GM18858 (cell line): ENCODE results near the gene SCN10A.

Source experiments
- ATAC-seq: cut with Tn5 transposase; IDR thresholded peaks from one replicate; pipeline ENCODE4 v1.9.1; 2021; ENCODE audit not compliant: unreplicated experiment

Gene SCN10A

DNA sequence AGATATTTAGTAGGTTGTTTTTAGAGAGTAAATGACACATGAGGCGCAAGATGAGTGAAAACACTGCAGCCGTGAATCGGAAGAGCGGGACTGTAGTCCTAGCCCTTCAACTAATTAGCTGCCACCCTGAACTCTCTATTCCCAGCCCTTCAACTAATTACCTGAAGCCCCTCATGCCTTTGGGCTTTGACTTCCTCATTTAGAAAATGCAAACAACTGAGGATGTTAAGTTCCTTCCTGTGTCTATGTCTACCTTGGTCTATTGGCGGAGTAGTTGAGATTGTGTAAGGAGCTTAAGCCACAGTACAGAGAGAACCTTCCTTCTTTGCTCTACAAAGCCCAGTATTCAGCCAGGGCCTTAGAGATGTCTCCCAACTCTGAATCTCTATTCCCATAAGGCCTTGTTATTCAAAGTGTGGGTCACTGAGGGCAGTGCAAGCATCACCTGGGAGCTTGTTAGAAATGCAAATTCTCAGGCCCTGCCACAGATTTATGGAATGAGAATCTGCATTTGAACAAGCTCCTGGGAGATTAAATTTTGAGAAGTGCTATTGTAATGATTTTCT lies 94.7 kb downstream of the SCN10A start:
- ATAC-seq, result no peak

- no peak for ATAC-seq
These were observed 95.6 kb downstream of the SCN10A start for GRCh38 chr3:38720465-38720864.

DNA sequence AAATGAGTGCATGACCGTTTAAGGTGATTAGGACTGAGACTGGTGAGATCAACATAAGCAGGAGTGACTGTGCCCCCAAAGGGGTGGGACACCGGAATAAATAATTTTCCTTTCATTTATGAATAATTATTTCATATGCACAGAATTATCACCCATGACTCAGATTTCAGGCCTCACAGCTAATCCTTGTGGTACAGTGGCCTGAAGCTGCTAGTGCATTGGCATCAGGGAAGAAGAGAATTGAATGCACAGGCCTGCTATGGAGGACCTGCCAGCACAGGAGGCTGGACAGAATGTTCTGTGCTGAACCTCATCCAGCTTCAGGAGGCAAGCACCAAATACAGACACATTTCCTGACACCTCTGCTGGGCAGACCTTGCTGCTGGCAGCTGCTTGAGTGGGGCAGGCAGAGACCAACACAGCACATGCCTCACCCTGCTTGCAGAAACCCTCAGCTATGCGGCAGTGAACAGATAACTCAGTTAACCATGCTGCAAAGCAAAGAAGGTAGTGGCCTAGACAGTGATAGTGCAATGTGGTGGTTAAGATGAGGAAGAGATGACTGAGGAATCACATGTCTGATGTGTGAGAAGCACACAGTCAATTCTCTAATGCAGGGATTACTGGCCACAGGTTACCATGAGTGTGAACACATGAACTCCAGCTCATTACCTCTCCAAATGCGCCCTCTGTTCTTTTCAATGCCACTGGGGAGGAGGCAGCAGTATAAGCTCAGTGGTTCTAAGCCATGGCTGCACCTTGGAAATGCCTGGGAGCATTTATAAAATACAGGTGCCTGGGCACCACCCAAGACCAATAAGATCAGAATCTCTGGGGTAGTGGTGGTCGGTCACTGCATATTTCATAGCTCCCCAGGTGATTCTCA lies 98.4 kb downstream of the SCN10A start:
- ATAC-seq, result no peak

GRCh38 chr3:38713121-38713520 lies 102.9 kb downstream of the SCN10A start:
- ATAC-seq, result no peak

DNA sequence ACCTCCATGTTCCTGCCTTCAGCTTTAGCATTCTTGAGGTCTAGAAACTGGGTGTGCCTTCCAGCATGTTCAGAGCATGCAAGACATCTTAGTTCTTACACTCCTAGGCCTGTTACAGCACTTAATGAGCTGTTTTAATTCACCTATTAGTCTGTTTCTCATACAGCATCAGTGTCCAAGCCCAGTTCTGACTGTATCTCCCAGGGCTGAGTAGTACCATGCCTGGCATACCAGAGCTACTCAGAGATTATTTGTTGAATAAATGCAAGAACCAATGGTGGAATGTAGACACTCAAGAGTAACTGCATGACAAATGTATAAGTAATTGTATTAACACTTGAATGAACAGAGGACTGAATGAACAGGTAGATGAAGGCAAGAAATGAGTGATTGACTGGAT lies 104.7 kb downstream of the SCN10A start:
- ATAC-seq, result no peak

- no peak for ATAC-seq
These were observed 108.3 kb downstream of the SCN10A start for GRCh38 chr3:38707730-38708129.

DNA sequence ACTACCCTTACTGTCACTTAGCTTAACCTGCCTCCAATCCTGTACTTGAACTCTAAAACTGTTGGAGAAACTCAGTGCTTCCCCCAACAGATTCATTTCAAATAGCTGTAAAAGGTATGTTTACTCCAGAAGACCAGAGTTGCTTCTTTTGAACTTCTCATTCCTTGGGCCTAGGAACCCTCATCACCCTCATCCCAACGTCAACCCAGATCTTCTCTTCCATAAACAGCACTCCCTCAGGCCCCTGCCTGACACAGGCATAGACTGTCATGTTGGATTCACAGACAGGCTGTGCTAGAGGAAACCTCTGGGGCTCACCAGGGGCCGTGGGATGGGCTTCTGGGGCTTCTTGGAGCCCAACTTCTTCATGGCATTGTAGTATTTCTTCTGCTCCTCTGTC lies 109.1 kb downstream of the SCN10A start:
- no peak for ATAC-seq

DNA sequence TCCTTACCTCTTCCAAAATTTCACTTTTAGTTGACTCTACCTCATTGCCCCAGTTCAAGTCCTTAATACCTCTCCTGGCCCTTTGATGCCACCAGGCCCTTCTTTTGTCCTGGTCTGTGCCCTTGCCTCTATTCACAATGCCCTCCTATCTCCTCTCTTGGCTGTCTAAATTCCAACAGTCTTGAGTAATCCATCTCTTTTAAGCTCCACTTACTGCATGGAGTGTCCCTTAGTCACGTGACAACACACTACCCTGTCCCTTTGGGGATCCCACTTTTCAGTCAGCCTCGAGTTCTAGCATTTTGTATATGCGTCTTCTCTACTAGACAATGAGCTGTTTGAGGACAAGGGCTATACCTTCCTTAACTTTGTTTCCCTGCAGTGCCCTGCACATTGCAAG lies 113.8 kb downstream of the SCN10A start:
- ATAC-seq, result no peak

DNA sequence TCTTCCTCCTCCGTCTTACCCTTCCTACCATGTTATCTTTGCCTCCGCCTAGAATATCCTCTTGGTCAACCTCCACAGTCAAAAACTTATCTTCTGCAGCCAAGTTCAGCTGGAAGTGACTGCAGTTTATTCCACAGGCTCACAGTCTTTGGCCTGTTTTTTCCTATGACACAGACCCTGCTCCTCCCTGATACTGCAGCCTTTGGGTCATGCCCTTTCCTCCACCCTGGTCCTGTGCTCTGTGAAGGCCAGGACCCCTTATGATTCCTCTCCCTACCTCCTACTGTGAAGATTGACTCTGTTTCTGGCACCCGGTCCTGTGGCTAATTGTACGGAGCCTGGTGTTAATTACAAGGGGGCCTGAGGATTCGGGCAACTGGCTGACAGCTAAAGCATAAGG lies 117.3 kb downstream of the SCN10A start:
- no peak for ATAC-seq

DNA sequence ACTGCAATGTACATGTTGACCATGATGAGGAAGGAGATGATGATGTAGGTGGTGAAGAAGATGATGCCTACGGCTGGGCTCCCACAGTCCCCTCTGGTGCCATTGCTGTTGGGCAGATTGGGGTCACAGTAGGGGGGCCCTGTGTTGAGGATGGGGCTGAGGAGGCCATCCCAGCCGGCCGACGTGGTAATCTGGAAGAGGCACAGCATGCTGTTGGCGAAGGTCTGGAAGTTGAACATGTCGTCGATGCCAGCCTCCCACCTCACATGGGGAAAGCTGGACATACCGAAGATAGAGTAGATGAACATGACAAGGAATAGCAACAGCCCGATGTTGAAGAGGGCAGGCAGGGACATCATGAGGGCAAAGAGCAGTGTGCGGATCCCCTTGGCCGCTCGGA lies 118.0 kb downstream of the SCN10A start:
- no peak for ATAC-seq

GRCh38 chr3:38696034-38696433 lies 120.0 kb downstream of the SCN10A start:
- ATAC-seq, result no peak

DNA sequence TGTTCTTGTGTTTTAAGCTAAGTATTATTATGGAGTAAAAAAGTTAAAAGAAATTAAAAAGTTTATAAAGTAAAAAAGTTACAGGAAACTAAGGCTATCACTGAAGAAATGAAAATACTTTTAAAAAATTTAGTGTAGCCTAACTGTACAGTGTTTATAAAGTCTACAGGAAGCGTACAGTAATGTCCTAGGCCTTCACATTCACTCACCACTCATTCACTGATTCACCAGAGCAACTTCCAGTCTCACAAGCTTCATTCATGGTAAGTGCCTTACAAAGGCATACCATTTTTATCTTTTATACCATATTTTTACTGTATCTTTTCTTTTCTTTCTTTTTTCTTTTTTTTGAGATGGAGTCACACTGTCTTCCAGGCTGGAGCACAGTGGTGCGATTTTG lies 125.8 kb downstream of the SCN10A start:
- ATAC-seq, result no peak

DNA sequence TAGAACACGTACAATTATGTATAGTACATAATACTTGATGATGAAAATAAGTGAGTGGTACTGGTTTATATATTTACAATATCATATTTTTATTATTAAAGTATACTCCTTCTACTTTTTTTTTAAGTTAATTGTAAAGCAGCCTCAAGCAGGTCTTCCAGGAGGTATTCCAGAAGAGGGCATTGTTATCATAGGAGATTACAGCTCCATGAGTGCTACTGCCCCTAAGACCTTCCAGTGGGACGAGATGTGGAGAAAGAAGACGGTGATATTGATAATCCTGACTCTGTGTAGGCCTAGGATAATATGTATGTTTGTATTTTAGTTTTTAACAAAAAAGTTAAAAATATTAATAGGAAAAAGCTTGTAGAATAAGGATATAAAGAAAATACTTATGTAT lies 126.2 kb downstream of the SCN10A start:
- no peak for ATAC-seq

DNA sequence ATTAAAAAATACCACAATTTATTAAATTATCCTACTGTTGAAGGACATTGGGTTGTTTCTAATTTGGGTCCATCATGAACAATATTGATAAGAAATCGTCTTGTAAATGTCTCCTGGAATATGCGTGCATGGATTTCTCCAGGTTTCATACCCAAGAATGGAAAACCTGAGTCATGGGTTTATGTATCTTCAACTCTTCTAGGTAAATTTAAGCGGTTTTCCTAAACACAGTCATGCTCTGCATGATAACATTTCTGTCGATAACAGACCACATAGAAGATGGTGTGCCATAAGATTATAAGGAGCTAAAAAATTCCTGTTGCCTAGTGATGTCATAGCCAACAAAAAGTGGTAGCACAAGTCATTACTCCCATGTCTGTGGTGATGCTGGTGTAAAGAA lies 126.7 kb downstream of the SCN10A start:
- ATAC-seq, result no peak

DNA sequence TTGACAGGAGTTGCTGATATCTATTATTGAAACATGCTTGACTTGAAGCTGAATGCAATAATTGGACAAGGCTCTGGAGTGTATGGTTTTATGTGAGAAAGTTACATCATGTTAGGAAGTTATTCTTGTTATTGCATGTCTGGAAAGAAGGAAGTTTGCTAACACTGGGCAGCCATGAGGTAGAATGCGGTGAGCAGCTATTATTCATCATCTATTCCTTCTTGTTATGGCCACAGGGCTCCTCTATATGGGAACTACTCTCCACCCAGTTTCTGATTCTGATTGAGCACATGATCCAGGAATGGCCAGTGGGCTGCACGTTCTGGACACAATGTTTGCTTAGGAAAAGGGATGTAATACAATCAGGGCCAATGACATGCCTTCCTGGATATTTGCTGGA lies 128.7 kb downstream of the SCN10A start:
- no peak for ATAC-seq

GRCh38 chr3:38684546-38684945 lies 131.5 kb downstream of the SCN10A start:
- no peak for ATAC-seq

GRCh38 chr3:38669668-38670067 lies 146.3 kb downstream of the SCN10A start:
- ATAC-seq, result no peak

GRCh38 chr3:38662544-38662943 lies 153.5 kb downstream of the SCN10A start:
- ATAC-seq, result no peak

- no peak for ATAC-seq
These were observed 157.2 kb downstream of the SCN10A start for GRCh38 chr3:38658841-38659240.

DNA sequence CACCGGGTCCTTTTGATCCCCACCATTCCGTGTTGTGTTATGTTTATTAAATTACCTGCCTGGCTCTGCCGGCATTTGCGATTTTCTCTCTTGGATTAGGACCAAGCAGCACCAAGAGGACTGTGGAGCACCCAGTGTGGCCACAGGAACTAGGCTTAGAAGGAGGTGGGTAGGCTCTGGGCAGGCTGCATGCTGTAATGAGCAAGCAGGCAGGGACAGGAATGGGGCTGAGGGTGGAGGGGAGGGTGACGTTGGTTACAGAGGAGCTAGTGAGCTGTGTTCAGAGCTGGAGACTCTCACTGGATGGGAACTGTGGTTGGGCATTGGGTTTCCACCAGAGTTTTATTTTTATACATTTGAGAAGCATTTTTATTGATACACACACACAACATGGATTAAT lies 158.6 kb downstream of the SCN10A start:
- ATAC-seq, result no peak

DNA sequence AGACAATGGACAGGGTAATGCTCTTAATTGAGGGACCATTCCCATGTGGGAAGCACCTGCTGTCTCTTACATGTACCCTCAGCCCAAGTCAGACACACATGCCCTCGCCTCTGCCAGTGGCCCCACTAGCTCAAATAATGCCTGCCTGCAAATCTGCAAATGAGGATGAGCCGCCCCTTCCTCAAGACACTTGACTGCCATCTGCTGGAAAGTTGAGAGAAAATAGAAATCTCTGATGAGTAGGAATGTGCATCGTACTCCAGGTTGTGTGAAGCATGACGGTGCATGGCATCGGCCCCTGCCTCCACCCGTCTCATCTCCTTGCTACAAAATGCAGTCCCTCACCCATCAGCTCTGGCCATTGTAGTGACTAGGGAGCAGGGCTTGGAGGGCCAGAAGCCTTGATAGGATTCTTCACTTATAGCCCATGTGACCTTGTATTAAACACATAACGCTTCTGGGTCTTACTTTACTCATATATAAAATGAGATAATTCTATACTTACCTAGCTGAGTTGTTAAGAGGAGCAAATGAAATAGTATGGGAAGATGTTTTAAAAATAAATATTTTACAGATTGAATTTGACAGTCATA lies 160.2 kb downstream of the SCN10A start:
- ATAC-seq, result no peak
